Upper lobe of right lung (tissue), 1 donor: ENCODE measurements around the gene TMEM87A. TPM values are rescaled to one million over a fixed set of nuclear protein-coding genes. Genes with fewer than 3 reads are reported as not detected.
A peak's percentile ranks its signal among the peaks of the same experiment; 100 is the strongest.

Experiments used
- ATAC-seq: fragments of 200-7000 bp; cut with Tn5 transposase; one replicate; pipeline ENCODE4 v1.9.1; 2020; ENCODE audit warnings: mild to moderate bottlenecking, moderate library complexity
- DNase-seq: peaks from one replicate; pipeline ENCODE4 v3.0.0-alpha.2; 2020
- H3K27ac ChIP-seq: fragments of 200-600 bp; one replicate; pipeline ENCODE4 v1.8.0; 2022
- H3K27me3 ChIP-seq: fragments of 200-600 bp; one replicate; pipeline ENCODE4 v1.8.0; 2022; ENCODE audit warnings: mild to moderate bottlenecking
- H3K36me3 ChIP-seq: fragments of 200-600 bp; one replicate; pipeline ENCODE4 v1.8.0; 2022
- H3K4me1 ChIP-seq: fragments of 200-600 bp; one replicate; pipeline ENCODE4 v1.8.0; 2022
- H3K4me3 ChIP-seq: fragments of 200-600 bp; one replicate; pipeline ENCODE4 v1.8.0; 2022; ENCODE audit warnings: mild to moderate bottlenecking
- H3K9me3 ChIP-seq: fragments of 200-600 bp; one replicate; pipeline ENCODE4 v1.8.0; 2022
- CTCF ChIP-seq: fragments of 200-600 bp; IDR thresholded peaks from one replicate; pipeline ENCODE4 v1.8.0; 2022; ENCODE audit warnings: antibody characterized with exemption
- intact Hi-C: fragments of 100-400 bp; cut with DNase I; formaldehyde crosslinking; loops from one replicate; pipeline ENCODE4 v1.11.0; 2022
- microRNA-seq: library from miRNA; unstranded; fragments of <30 nt; microRNA quantifications from one replicate; pipeline ENCODE4 v1.2.0, GENCODE V29; 2020; ENCODE audit warnings: borderline microRNAs expressed
- total RNA-seq: library from RNA; stranded (reverse); fragmentation: NEBNext Ultra II Directional; extraction: Animal tissue kit (Norgen Biotek cat#: 25700); gene quantifications from one replicate; pipeline ENCODE4 v1.2.1, GENCODE V29; 2021
- donor health status: DM: no; HTN: yes; CAD: no; lungs with severe emphysema.

TMEM87A gene
- total RNA-seq, 1 donor from 2014 or later: 129 TPM

GRCh38 chr15:42171122-42171521 lies 102.1 kb downstream of the TMEM87A start:
- DNase-seq: no peak
- intact Hi-C loops: no loop called here
- no peaks in the 10 kb centered on the region for H3K9me3 ChIP-seq

GRCh38 chr15:42166225-42166940 lies 106.8 kb downstream of the TMEM87A start:
- TF ChIP-seq CTCF: no peak
- H3K27me3 ChIP-seq: no peaks in the 10 kb centered on the region
- H3K36me3 ChIP-seq: peaks cover 96% of the 10 kb centered on the region
- H3K4me1 ChIP-seq: no peaks in the 10 kb centered on the region
- no peaks in the 10 kb centered on the region for H3K9me3 ChIP-seq
- H3K4me3 ChIP-seq: no peak overlapping the region
- ATAC-seq (no peak), DNase-seq (no peak)
- H3K27ac ChIP-seq: no peak overlapping the region
- intact Hi-C loops: no loop called here

More at GRCh38 chr15:42171122-42171521, 102.1 kb downstream of the TMEM87A start:
- ATAC-seq: peak; percentile 54
- H3K36me3 ChIP-seq: peaks cover 96% of the 10 kb centered on the region
- no peak overlapping the region for H3K4me3 ChIP-seq
- peak overlapping the region; percentile 14 for H3K27ac ChIP-seq
- TF ChIP-seq CTCF: no peak
- H3K27me3 ChIP-seq: no peaks in the 10 kb centered on the region
- H3K4me1 ChIP-seq: no peaks in the 10 kb centered on the region

- TF ChIP-seq CTCF: no peak
- ATAC-seq: no peak
- H3K27ac ChIP-seq: no peak overlapping the region
- H3K9me3 ChIP-seq: no peaks in the 10 kb centered on the region
- no peaks in the 10 kb centered on the region for H3K4me1 ChIP-seq
- H3K27me3 ChIP-seq: no peaks in the 10 kb centered on the region
- no peak for DNase-seq
- intact Hi-C loops: no loop called here
- no peak overlapping the region for H3K4me3 ChIP-seq
- H3K36me3 ChIP-seq: peaks cover 100% of the 10 kb centered on the region
Measured at GRCh38 chr15:42165106-42165505, 108.1 kb downstream of the TMEM87A start.

- intact Hi-C loops: no loop called here
Measured at GRCh38 chr15:42163947-42164550, 109.2 kb downstream of the TMEM87A start.

GRCh38 chr15:42163291-42163690 lies 109.9 kb downstream of the TMEM87A start:
- Histone ChIP-seq H3K4me1 (no peaks in the 10 kb centered on the region), H3K36me3 (peaks cover 97% of the 10 kb centered on the region), H3K9me3 (no peaks in the 10 kb centered on the region), H3K27me3 (no peaks in the 10 kb centered on the region), H3K27ac (no peak overlapping the region), H3K4me3 (no peak overlapping the region)
- intact Hi-C loops: no loop called here
- DNase-seq (no peak), ATAC-seq (no peak)
- TF ChIP-seq CTCF: no peak

More at GRCh38 chr15:42163947-42164550, 109.2 kb downstream of the TMEM87A start:
- DNase-seq (no peak), ATAC-seq (no peak)
- Histone ChIP-seq H3K4me3 (no peak overlapping the region), H3K27me3 (no peaks in the 10 kb centered on the region), H3K36me3 (peaks cover 100% of the 10 kb centered on the region), H3K4me1 (no peaks in the 10 kb centered on the region), H3K27ac (no peak overlapping the region), H3K9me3 (no peaks in the 10 kb centered on the region)
- no peak for TF ChIP-seq CTCF

Small RNAs within 50 kb of the gene (microRNA-seq; reads per million reads assigned to microRNA genes)
- gene MIR627: 24.6 reads per million, percentile 48 among the genes with 10 or more reads in this experiment

Other genes starting within 250 kb of the TMEM87A start
- not detected for gene PLA2G4D, start 178.9 kb downstream of the TMEM87A start, total RNA-seq
- 104 TPM for gene PLA2G4F, start 116.8 kb downstream of the TMEM87A start, total RNA-seq
- 83.3 TPM for gene VPS39, start 65.1 kb downstream of the TMEM87A start, total RNA-seq
- 111 TPM for gene GANC, start 232 bp downstream of the TMEM87A start, total RNA-seq
- 45.4 TPM for gene CAPN3, start 86.1 kb upstream of the TMEM87A start, total RNA-seq
- gene ZNF106, start 217.7 kb upstream of the TMEM87A start, total RNA-seq: 118 TPM
- gene SNAP23, start 222.2 kb upstream of the TMEM87A start, total RNA-seq: 81.9 TPM